ENCODE results near the gene ERI3. TPM values are rescaled to one million over a fixed set of nuclear protein-coding genes. Genes with fewer than 3 reads are reported as not detected.

The ERI3 gene
- total RNA-seq, 1 experiment from 2014 or later = 83.4 TPM

DNA sequence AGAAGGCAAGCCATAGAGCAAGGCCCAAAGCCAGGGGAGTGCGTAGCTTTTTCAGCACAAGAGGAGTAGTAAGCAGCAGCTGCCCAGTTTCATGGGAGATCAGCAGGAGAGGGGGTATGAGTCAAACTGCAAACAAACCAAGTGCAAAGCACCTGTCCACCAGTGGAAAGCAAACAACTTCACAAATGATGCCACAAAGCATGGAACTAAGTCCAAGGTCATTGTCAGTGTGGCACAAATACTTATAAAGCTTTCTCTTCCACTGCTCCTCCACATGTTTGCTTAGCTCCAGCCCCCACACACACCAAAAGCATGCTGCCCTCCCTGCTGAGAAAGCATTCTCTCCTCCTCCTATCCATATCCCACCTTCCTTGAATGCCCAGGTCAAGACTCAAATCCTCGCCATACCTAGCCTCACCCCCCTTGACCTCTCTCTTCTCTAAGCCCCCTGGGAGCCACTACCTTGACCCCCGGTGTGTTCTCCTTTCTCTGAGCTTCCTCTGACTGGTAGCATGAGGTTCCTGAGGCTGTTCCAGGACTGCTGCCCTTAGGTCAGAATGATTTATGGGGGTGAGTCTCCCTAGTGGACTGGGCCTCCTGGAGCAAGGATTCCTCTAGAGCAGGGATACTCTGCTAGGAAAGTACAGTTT lies 71.4 kb downstream of the ERI3 start:
- no peak overlapping the region for H3K4me3 Mint-ChIP-seq (ENCODE audit: unreplicated experiment)
- H3K27me3 Mint-ChIP-seq (ENCODE audit: insufficient read depth, unreplicated experiment) = no peaks in the 10 kb centered on the region
- no peak for DNase-seq (ENCODE audit: unreplicated experiment)
- ChIA-PET CTCF (interaction anchor here (0.5 to 0.6 kb wide), 2 partner anchors 36 to 40 kb away, joined by 3 to 4 read pairs; no protein-coding TSS in a partner anchor), POLR2A (interaction anchor here (0.6 kb wide), 1 partner anchor 94 kb away, joined by 3 read pairs; no protein-coding TSS in a partner anchor)
- intact Hi-C loops (cut with micrococcal nuclease) = no loop called here
- BruUV-seq (replicated peaks) = no TSS peak
- H3K36me3 Mint-ChIP-seq (ENCODE audit: insufficient read depth, unreplicated experiment) = peaks cover 35% of the 10 kb centered on the region
- H3K4me1 Mint-ChIP-seq (ENCODE audit: insufficient read depth, unreplicated experiment) = no peaks in the 10 kb centered on the region
- TF ChIP-seq, protein P1, sequence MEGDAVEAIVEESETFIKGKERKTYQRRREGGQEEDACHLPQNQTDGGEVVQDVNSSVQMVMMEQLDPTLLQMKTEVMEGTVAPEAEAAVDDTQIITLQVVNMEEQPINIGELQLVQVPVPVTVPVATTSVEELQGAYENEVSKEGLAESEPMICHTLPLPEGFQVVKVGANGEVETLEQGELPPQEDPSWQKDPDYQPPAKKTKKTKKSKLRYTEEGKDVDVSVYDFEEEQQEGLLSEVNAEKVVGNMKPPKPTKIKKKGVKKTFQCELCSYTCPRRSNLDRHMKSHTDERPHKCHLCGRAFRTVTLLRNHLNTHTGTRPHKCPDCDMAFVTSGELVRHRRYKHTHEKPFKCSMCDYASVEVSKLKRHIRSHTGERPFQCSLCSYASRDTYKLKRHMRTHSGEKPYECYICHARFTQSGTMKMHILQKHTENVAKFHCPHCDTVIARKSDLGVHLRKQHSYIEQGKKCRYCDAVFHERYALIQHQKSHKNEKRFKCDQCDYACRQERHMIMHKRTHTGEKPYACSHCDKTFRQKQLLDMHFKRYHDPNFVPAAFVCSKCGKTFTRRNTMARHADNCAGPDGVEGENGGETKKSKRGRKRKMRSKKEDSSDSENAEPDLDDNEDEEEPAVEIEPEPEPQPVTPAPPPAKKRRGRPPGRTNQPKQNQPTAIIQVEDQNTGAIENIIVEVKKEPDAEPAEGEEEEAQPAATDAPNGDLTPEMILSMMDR (IDR thresholded peaks at IDR 0.05; ENCODE audit: unreplicated experiment) = no peak
- H3K9me3 Mint-ChIP-seq (ENCODE audit: unreplicated experiment) = no peaks in the 10 kb centered on the region
- no peak overlapping the region for H3K27ac Mint-ChIP-seq (ENCODE audit: low read depth, unreplicated experiment)

DNA sequence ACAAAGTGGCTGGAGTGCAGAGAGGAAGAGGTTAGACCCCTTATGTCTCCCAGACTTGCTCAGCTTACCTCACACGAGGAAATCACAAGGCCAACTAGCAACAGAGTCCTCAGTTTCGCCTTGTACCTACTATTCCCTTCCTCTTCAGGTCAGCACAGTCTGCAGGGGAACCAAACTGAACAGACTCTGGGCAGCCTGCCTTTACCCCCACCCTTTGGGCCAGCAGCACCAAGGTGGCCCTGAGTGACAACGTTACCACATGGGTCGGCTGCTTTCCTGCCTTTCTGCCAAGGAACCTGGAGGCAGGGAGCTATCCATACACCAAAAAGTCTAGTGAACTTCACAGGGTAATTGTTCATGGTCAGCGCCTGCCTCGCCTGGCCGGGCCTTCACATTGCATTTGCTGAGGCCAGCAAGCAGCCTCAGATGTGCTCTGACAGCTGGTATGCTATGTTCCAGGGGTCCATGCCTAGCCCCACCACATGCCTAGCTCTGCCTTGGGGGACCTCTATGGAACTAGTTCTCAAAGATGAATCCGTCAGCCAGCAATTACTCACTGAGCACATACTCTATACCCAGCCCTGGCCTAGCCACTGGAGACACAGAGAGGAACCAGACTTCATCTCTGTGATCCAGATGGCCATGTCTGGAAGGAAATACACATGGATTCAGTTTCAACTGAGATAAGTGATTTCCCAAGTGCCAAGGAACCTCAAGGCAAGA lies 72.2 kb downstream of the ERI3 start:
- H3K4me3 Mint-ChIP-seq (ENCODE audit: unreplicated experiment) = no peak overlapping the region
- H3K36me3 Mint-ChIP-seq (ENCODE audit: insufficient read depth, unreplicated experiment) = peaks cover 28% of the 10 kb centered on the region
- H3K27me3 Mint-ChIP-seq (ENCODE audit: insufficient read depth, unreplicated experiment) = no peaks in the 10 kb centered on the region
- TF ChIP-seq, protein P1 (IDR thresholded peaks at IDR 0.05; ENCODE audit: unreplicated experiment) = no peak
- no peak for DNase-seq (ENCODE audit: unreplicated experiment)
- H3K27ac Mint-ChIP-seq (ENCODE audit: low read depth, unreplicated experiment) = no peak overlapping the region
- POLR2A ChIA-PET = no interaction called here
- no TSS peak for BruUV-seq (replicated peaks)
- intact Hi-C loops (cut with micrococcal nuclease) = no loop called here
- CTCF ChIA-PET = no interaction called here
- no peaks in the 10 kb centered on the region for H3K9me3 Mint-ChIP-seq (ENCODE audit: unreplicated experiment)
- H3K4me1 Mint-ChIP-seq (ENCODE audit: insufficient read depth, unreplicated experiment) = no peaks in the 10 kb centered on the region

DNA sequence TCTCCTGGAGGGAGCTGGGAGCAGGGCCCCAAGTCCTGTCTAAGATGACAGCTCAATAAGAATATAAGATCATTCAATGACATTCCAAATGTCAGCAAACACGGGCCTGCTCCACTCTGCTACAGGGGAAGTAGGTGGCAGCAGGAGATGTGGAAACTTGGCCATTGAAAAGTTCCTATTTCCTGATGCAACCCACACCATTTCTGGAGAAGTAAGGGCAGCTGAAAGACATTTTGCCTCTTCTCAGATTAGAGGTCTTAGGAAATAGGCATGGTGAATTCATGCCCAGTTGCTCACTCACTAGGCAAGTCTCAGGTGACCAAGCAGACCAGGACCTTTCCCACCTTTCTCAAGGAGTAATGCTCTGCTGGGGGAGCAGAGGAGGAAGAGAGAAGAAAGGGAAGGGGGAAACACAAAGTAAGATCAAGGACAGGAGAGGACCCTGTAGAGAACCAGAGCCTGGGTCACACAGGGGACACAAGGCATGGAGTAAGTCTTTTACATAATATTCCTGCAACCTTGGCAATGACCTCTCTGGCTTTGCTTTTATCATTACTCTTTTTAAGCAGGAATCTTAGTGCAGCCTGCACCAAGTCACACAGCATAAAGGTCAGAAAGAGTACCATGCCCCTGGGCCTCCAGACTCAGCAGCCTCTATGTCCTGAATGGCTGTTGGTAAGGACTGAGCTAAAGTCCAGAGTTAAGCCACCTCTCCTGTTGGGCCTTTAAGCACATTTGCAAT lies 72.9 kb downstream of the ERI3 start:
- intact Hi-C loops (cut with micrococcal nuclease) = no loop called here
- H3K4me3 Mint-ChIP-seq (ENCODE audit: unreplicated experiment) = no peak overlapping the region
- TF ChIP-seq, protein P1 (IDR thresholded peaks at IDR 0.05; ENCODE audit: unreplicated experiment) = no peak
- H3K9me3 Mint-ChIP-seq (ENCODE audit: unreplicated experiment) = no peaks in the 10 kb centered on the region
- no peaks in the 10 kb centered on the region for H3K27me3 Mint-ChIP-seq (ENCODE audit: insufficient read depth, unreplicated experiment)
- CTCF ChIA-PET = no interaction called here
- no peak for DNase-seq (ENCODE audit: unreplicated experiment)
- no TSS peak for BruUV-seq (replicated peaks)
- H3K36me3 Mint-ChIP-seq (ENCODE audit: insufficient read depth, unreplicated experiment) = peaks cover 24% of the 10 kb centered on the region
- POLR2A ChIA-PET = no interaction called here
- no peak overlapping the region for H3K27ac Mint-ChIP-seq (ENCODE audit: low read depth, unreplicated experiment)
- H3K4me1 Mint-ChIP-seq (ENCODE audit: insufficient read depth, unreplicated experiment) = no peaks in the 10 kb centered on the region

DNA sequence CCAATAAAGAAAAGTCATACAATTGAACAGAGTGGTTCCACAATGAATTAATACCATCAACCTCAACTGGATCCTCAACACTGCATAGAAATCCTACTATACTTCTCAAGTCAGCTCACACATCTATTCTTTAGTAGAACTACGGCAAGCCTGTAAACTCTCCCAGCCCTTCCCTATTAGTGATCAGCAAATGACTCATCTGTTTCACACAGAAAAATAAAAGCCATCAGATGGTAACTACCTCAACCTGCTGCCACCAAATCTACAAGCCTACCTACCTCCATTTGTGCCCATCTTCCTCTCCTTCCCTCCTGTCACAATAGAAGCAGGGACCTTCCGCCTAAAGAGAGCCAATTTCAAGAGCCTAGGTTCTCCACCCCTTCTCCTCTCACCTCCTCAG lies 78.2 kb downstream of the ERI3 start:
- peak; percentile 5 for DNase-seq (ENCODE audit: unreplicated experiment)
- no TSS peak for BruUV-seq (replicated peaks)
- POLR2A ChIA-PET = interaction anchor here (0.6 to 1.2 kb wide), 2 partner anchors 17 to 27 kb away, joined by 3 to 4 read pairs; no protein-coding TSS in a partner anchor
- no peak overlapping the region for H3K27ac Mint-ChIP-seq (ENCODE audit: low read depth, unreplicated experiment)
- TF ChIP-seq, protein P1 (IDR thresholded peaks at IDR 0.05; ENCODE audit: unreplicated experiment) = no peak
- no peaks in the 10 kb centered on the region for H3K27me3 Mint-ChIP-seq (ENCODE audit: insufficient read depth, unreplicated experiment)
- H3K4me3 Mint-ChIP-seq (ENCODE audit: unreplicated experiment) = no peak overlapping the region
- CTCF ChIA-PET = no interaction called here
- no peaks in the 10 kb centered on the region for H3K4me1 Mint-ChIP-seq (ENCODE audit: insufficient read depth, unreplicated experiment)
- intact Hi-C loops (cut with micrococcal nuclease) = no loop called here
- peaks cover 12% of the 10 kb centered on the region for H3K36me3 Mint-ChIP-seq (ENCODE audit: insufficient read depth, unreplicated experiment)
- no peaks in the 10 kb centered on the region for H3K9me3 Mint-ChIP-seq (ENCODE audit: unreplicated experiment)
